Measurements from ENCODE around the gene PHF14. TPM values are rescaled to one million over a fixed set of nuclear protein-coding genes. Genes with fewer than 3 reads are reported as not detected.

The PHF14 gene
- total and polyA plus RNA-seq, 2 donors (not counting 3 experiments of a cell fraction or from before 2014, with no cell fraction given), result 8.8 to 43.4 TPM

GRCh38 chr7:11191574-11192220 lies 218.0 kb downstream of the PHF14 start:
- no peaks in the 10 kb centered on the region for H4K20me1 ChIP-seq (replicated peaks; ENCODE audit: control insufficient read depth, extremely low read depth, insufficient read depth, low read length)
- no TSS peak for BruUV-seq (replicated peaks)
- H3K27me3 ChIP-seq (ENCODE audit: control insufficient read depth in 2 of 2, insufficient read depth in 2 of 2, low read length in 2 of 2), result peaks cover 6 to 19% of the 10 kb centered on the region in 2 experiments
- no peak overlapping the region for H3K4me3 ChIP-seq (replicated peaks in 1 of 3; ENCODE audit: insufficient read depth in 1 of 3, low read depth in 1 of 3, low read length in 3 of 3)
- TF ChIP-seq CTCF (IDR thresholded peaks at IDR 0.05; ENCODE audit: extremely low read depth in 1 of 2, insufficient read depth in 1 of 2, low read depth in 1 of 2, low read length in 2 of 2), result no peak
- TF ChIP-seq MYC (IDR thresholded peaks at IDR 0.05; ENCODE audit: low read depth, low read length), result no peak
- no peak for TF ChIP-seq EZH2 (IDR thresholded peaks at IDR 0.05; ENCODE audit: borderline replicate concordance, low read depth, low read length, severe bottlenecking)
- TF ChIP-seq POLR2A (IDR thresholded peaks at IDR 0.05; ENCODE audit: low read depth, low read length), result no peak
- no peak for TF ChIP-seq GATA2 (IDR thresholded peaks at IDR 0.05; ENCODE audit: insufficient read depth, insufficient read length, low read depth, low read length)
- TF ChIP-seq JUN (IDR thresholded peaks at IDR 0.05; ENCODE audit: borderline replicate concordance, insufficient read depth, insufficient read length, low read depth), result no peak
- no peak for TF ChIP-seq POLR2AphosphoS5 (IDR thresholded peaks at IDR 0.05; ENCODE audit: insufficient read depth, low read depth, low read length)
- no peak for TF ChIP-seq MAX (IDR thresholded peaks at IDR 0.05; ENCODE audit: insufficient read depth, insufficient read length)
- no peak for TF ChIP-seq FOS (IDR thresholded peaks at IDR 0.05; ENCODE audit: borderline replicate concordance, insufficient read depth, low read length)
- FAIRE-seq (no peak), DNase-seq (ENCODE audit: low read depth, low spot score) (no peak)
- ChIA-PET POLR2A (no interaction called here), CTCF (no interaction called here)
- dilution Hi-C loops (cut with MboI; ENCODE audit: extremely low pct_ligation_motif_present, low sequenced_read_pairs), result no loop called here
- H3K9me1 ChIP-seq (replicated peaks; ENCODE audit: control insufficient read depth, extremely low read depth, insufficient read depth, low read length), result no peaks in the 10 kb centered on the region
- H3K27ac ChIP-seq (ENCODE audit: insufficient read depth, low read depth, low read length), result no peak overlapping the region
- intact Hi-C loops (cut with micrococcal nuclease), result no loop called here
- no peak overlapping the region for H2AFZ ChIP-seq (ENCODE audit: low read depth, low read length)
- no peak overlapping the region for H3K4me2 ChIP-seq (ENCODE audit: insufficient read depth, low read length)
- no peaks in the 10 kb centered on the region for H3K9me3 ChIP-seq (replicated peaks; ENCODE audit: control insufficient read depth, insufficient read depth, low read length)
- no peaks in the 10 kb centered on the region for H3K79me2 ChIP-seq (ENCODE audit: control insufficient read depth, insufficient read depth, low read length)
- no peaks in the 10 kb centered on the region for H3K4me1 ChIP-seq (ENCODE audit: control insufficient read depth, extremely low read depth, insufficient read depth, low read length)
- no peaks in the 10 kb centered on the region for H3K36me3 ChIP-seq (ENCODE audit: control insufficient read depth in 2 of 2, extremely low read depth in 1 of 2, insufficient read depth in 2 of 2, low read length in 2 of 2)
- H3K9ac ChIP-seq (replicated peaks; ENCODE audit: extremely low read depth, insufficient read depth, low read length), result no peak overlapping the region
